GM21515 (cell line): ENCODE results near the gene DNAJC2.
A peak's percentile ranks its signal among the peaks of the same experiment; 100 is the strongest.

Experiments used
- ATAC-seq: cut with Tn5 transposase; IDR thresholded peaks from one replicate; pipeline ENCODE4 v1.9.1; 2021; ENCODE audit not compliant: unreplicated experiment

The DNAJC2 gene, protein sequence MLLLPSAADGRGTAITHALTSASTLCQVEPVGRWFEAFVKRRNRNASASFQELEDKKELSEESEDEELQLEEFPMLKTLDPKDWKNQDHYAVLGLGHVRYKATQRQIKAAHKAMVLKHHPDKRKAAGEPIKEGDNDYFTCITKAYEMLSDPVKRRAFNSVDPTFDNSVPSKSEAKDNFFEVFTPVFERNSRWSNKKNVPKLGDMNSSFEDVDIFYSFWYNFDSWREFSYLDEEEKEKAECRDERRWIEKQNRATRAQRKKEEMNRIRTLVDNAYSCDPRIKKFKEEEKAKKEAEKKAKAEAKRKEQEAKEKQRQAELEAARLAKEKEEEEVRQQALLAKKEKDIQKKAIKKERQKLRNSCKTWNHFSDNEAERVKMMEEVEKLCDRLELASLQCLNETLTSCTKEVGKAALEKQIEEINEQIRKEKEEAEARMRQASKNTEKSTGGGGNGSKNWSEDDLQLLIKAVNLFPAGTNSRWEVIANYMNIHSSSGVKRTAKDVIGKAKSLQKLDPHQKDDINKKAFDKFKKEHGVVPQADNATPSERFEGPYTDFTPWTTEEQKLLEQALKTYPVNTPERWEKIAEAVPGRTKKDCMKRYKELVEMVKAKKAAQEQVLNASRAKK

DNA sequence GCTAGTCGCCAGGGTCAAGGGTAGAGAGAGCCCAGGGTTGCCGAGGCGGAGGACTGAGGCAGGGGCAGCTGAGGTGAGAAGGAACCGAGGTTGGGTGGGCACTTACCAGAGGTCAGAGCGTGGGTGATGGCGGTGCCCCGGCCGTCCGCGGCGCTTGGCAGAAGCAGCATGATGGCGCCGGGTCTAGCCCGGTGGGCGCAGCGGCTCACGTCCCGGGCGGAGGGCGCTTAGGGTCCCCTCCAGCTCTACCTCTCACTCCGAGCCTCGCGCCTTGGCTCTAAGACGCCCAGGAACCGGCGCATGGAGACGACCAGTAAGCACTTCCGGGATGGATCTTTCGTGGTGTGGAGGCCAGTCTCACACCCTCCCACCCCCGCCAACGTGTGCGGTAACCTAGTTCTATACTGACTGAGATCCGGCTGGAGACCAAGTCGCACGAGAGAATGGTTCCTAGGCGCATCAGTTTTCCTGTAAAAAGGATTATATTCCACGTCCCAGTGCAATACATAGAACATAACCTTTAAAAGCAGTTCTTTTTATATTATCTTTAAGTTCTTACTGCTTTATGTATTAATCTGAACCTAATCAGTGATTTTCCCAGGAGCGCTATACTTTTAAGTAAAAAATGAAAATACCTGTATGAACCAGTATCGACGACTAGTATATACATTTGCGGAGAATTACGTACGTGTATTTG is at the start of gene DNAJC2:
Gene DNAJC2 (minus strand): TSS at position 315 of the 697 bp plus-strand sequence. CDS start 145 bp downstream, at position 170.
- ATAC-seq = peak; percentile 81

DNA sequence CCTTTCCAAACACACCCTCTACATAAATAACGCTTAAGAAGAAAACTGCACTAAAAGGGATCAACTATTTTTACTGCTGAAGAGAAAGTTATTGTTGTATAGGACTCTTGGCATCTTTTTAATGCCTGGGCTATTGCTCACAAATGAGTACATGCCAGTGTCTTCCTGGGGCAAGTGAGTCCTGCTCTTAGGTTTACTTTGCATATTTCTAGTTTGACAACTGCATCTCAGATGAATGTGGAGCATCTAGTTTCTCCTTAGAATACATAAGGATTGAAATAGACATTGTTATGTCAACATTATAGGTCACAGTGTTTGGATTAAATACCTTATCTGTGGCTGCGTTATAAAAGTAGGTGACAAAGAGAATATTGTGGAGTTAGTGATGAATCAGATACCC is 47.4 kb upstream of the DNAJC2 start:
- ATAC-seq = no peak

DNA sequence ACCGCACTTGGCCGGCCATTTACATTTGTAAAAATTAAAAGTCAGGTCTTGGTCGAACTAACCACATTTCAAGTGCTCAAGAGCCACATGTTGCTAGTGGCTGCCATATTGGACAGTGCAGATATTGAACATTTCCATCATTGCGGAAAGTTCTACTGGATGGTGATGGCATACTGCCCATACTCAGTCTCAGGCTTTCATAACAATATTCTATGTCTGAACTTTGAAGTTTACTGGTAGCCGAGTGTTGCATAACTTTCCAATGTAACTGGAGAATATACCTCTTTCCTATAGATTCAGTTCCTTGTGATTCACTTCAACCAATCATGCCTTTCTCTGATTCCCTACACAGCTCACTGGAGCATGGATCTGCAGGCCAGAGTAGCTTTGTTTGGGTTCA is 46.6 kb upstream of the DNAJC2 start:
- ATAC-seq = no peak

DNA sequence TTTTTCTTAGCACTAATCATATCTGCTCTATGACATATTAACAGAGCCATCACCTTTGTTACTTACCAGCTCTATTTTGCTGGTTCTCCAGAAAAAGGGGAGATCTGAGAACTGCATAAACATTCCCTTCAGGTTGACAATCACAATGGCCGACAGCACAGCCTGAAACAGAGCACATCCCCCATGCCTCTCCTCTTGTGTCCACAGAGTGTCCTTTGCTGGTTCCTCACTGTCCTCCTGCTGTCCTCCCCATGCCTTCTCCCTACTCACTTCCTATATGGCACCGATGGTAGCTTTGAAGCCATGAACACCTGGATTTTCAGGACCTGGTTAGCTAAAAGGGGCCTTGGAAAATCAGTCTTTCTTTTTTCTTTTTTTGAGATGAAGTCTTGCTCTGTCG is 44.7 kb upstream of the DNAJC2 start:
- ATAC-seq = no peak

DNA sequence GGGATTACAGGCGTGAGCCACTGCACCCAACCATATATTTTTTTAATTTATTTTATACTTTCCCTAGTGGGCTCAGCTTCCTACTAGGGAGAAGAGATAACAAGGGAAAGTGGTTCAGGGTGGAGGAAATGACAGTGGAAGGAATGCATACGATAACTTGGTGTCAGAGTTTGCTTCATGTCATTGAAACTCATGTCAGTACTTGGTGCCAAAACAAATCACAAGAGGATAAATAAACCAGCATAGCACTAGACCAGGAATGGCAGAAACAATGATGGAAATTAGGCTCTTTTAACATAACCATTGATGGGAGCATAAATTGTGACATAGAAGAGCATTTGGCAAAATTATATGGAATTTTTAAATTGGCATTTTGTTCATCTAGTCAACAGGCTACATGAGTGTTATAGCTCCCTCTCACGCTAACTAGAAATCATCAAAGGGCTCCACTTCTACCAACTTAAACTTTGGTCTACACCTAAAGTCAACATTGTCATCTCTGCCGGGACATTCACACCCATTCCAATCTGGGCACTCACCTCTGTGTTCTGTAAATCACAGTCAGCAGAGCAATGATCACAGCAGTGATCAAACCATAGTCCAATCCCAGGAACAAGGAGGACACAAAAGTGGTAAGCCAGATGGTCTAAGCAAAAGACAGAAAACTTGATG is 44.0 kb upstream of the DNAJC2 start:
- ATAC-seq = no peak

DNA sequence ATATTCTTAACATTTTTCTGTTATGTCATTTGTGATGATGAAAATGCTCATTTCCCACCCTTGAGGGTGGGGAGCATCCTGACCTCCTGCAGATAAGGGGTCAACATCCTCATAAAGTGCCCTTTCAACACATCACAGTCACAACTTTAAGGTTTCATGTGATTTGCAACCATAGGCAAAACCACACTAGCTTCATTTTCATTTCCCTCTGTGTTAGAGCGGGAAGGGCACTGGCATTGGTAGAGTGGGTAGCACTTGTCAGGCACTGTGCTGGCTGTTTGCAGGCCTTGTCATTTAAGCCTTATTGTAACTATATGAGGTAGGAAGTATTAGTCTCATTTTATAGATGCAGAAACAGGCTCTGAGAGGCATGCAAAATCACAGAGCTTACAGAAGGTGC is 42.7 kb upstream of the DNAJC2 start:
- no peak for ATAC-seq

DNA sequence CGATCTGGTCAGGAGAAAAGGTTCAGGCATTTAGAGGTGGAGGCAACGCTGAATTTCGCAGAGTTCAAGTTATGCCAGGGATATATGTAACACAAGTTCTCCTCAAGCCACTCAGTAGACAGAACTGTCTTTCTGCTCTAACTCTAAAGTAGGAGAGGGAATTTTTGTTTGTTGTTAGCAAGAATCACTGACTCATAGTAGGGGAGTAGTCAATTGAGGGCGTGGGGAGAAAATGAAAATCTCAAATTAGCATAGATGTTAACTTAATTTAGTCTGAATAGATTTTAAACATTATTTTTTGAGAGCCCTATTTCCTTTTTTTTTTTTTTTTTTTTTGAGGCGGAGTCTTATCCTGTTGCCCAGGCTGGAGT is 37.5 kb upstream of the DNAJC2 start:
- ATAC-seq = no peak

DNA sequence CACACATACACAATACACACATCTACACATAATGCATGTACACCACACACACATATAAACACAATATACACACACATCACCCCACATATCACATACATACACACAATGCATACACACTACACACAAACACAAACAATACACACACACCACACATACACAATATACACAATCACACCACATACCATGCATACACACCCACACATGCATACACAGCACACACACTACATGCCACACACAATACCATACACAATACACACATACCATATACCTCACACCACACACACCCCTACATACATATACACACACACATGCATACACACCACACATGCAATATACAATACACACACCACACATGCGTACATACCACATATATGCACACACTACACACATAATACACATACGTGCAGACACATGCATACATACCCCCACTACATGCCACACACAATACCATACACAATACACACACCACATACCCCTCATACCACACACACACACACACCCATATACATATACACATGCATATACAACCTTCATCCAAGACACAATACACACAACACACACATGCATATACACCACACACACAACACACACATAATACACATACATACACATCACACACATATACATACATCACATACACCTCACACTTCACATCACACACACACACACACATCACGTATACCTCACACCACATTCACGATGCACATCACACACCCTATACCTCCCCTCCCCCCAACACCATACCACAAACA is 36.9 kb upstream of the DNAJC2 start:
- ATAC-seq = no peak

DNA sequence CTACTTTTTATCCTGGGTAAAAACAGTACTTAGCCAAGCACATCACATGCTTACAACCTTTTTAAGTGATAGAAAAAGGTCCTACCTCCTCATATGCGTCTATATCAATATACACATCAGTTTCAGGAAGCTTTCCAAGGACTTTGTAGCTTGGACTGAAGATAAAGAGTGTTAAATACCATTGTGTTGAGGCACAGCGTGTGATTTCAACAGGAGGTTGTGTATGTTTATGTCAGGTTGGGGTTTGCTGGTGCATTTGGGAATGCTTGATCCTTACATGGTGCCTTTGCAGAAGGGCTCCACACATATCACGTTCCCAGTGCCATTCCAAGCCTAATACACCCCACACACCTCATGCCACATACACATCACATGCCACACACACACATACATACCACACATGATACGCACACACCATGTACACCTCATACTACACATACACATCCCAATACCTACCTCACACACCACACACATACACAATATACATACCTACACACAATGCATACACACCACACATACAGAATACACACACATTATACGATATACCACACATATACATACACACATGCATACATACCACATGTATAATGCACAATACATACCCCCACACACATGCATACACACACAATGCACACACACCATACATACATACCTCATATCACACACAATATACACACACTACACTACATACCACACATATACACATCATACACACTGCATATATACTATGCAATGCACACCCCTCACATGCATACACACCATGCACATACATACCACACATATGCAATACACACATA is 36.0 kb upstream of the DNAJC2 start:
- ATAC-seq = no peak

DNA sequence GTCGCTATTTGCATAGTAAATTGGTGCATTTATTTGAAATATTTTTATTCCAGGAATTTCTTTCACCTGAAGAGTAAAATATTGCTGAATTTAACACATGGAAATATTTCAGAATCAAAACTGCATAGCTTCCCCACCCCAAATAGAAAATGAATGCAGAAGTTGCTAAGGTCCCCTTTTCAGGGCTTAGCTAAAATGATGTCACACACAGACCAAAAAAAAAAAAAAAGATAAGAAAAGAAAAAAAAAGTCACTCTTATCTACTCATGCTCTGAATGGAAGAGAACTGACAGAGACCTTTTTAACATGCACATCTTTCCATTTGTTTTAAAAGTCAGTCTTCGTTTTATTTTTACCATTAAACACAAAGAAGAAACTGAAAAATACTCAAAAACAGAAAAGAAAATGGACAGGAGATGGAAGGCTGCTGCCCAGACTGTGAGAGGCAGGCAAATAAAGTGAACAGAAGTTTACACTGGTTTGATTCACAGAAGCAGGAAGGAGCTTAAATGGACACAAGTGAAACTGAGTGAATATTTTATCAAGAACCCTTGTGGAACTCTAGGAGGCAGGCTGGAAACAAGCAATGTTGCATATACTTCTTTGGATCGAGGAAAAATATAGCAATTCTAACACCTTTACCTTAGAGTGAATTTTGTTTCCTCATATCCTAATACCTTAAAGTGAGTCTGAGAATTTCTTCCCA is 34.9 kb upstream of the DNAJC2 start:
- ATAC-seq = no peak

DNA sequence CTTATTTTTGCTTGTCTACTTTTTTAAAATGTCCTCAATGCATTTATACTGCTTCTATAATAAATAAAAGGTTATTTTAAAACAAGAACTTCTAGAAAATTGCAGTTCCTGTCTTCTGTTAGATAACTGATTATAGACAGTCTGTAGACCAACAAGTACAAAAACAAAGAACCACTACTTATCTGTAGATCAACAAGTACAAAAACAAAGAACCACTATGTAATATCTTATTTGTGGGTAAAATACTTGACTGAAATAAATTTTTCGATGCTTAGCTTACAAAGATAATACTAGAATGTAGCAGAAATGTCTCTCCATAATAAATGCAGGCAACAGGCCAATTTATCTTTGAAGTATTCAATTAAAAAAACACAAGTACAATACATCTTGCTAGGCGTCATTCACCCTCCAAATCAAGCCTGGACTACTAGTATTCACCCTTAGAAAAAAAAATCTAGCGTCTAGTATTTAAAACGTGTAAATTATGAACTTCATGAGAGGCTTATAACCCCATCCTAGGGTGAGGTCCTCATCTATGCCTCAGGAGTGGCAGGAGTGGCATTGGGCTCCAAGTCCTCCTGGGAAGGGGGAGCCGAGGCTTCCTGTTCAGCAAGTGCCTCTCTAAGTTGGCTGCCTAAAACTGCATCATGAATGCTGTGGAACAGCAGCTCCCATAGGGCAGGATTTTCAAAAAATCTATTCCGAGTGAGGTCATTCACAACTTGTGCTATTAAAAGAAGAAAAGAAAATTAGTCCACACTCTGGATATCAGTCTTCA is 29.5 kb upstream of the DNAJC2 start:
- no peak for ATAC-seq

DNA sequence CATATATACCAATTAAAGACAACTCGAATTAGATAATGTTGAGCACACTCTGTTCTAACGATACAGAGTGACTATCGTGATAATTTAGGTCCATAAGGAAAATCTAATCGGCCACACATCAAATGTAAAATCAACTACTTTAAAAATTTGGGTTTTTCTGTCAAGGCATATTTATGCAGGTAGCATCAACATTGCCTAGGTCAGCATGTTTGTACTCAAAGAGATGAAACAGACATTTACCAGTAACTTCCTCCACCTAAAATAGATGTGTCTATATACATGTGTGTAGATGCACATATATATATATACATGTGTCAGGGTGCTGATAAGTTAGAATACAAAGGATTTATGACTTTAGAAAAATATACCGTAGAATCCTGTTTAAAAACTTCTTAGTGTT is 24.9 kb upstream of the DNAJC2 start:
- no peak for ATAC-seq

DNA sequence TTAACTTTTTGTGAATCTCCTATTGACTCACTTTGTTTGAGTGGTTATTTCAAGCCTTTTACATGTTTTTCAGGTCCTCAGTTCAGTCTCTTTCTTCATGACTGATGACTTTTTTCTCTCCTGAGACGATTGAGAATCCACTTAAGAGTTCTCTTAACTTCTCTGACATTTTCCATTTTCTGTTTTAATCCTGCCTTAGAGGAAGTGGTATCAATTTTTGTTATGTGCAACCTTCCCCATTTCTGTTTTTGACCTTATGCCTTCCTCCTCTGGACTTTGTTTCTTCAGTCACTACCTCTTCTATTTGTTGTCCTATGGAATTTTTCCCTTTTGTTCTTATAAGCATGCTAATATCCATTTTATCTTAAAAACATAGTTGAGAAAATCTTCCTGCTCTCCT is 5.2 kb upstream of the DNAJC2 start:
- ATAC-seq = no peak

DNA sequence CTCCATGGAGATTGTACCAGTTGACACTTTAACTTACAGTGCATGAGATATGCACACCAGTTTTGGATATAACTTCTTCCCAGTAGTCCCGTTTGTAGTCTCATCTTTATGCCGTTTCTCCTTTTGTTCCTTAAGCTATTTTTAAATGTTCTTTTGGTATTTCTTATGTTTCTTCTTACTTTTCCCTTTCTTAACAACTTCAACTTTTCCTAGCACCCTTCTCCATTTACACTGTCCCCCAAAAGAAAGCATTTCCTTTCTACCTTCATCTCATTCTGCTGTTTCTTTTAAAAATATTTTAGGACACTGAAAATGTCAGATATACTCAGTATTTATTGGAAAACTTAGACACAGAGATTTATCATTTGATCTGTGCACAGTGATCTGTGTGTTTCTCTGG is 4.4 kb upstream of the DNAJC2 start:
- ATAC-seq = no peak

DNA sequence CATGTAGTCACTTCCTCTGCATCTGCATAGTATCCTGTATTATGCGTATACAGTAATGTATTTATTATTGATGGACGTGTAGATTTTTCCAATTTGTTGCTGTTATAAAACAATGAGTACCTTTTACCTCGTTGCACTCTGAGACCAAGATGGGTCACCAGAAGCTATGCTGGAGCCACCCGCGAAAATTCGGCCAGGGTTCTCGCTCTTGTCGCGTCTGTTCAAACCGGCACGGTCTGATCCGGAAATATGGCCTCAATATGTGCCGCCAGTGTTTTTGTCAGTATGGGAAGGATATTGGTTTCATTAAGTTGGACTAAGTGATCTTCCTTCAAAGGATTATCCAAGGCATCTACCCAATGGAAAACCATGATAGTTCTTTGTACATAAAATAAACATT is 3.9 kb upstream of the DNAJC2 start:
- ATAC-seq = no peak

DNA sequence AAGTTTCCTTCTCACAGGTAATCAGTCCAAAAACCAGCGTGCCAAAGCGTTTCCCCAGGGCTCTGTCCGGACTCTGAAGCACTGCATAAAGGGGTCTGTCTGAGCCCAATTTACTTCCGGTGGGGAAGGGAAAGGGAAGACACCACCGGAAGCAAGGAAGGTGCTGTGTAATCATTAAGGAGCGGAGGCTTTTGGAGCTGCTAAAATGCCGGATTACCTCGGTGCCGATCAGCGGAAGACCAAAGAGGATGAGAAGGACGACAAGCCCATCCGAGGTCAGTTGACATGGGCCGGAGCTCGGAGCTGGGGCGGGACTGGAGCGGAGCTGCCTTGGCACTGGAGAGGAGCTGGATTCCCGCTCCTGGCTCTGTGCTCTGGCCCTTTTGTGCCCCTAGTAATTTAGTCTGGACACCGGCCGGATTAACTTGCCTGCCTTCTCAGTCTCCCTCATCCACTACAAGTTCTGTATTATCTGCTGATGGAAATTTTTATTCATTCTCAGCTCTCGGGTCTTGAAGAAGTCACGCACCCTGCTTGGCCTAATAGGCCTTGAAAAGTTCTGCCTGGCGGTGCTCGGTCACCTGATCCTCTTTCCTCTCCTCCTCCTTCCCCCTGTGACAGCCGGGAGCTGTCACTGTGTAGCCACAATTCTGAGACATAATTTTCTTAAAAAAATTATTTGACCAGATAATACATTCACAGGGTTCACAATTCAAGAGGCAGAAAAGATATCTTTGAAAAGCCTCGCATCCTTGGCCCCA is 3.1 kb upstream of the DNAJC2 start, which contains the start of gene PSMC2:
Gene PSMC2 (plus strand): TSS at position 137 of the 761 bp plus-strand sequence. CDS start 69 bp downstream, at position 206.
- ATAC-seq = peak; percentile 64

DNA sequence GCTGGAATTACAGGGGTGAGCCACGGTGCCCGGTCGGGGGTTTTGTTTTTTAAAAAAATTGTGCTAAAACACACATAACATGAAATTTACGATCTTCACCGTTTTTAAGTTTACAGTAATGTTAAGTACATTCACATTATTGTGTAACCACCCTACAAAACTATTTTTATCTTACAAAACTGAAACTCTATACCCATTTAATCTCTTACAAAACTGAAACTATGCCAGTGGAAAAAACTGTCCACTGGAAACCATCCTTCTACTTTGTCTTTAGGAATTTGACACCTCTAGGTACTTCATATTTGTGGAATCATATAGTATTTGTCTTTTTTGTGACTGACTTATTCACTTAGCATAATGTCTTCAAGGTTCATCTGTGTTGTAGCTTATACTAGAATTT is 1.8 kb upstream of the DNAJC2 start:
- no peak for ATAC-seq
